Kidney glomerular epithelial cell (primary cell): ENCODE results near the gene TMC1.

Experiments
- DNase-seq: peaks from one replicate; lab custom pipeline; 2025; lab: John Stamatoyannopoulos, UW

TMC1 gene

DNA sequence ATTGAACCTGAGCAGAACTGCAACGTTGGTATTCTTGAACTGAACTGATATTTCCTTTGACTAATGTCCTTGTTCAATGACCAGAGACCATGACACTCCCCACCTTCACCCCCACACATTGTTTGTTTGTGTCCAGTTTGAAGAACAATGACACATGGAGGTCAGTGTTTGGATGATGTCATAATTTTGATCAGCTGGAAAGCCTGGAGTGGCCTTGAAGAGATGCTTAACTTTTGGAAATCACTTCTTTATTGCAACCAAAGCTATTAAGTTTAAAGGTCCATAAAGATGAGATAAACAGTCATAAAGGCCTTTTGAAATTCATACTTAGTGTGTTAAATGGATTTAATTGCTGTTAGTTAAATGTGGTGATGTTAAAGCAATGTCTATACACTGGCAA, 92.7 kb downstream of the TMC1 start:
- DNase-seq: no peak

DNA sequence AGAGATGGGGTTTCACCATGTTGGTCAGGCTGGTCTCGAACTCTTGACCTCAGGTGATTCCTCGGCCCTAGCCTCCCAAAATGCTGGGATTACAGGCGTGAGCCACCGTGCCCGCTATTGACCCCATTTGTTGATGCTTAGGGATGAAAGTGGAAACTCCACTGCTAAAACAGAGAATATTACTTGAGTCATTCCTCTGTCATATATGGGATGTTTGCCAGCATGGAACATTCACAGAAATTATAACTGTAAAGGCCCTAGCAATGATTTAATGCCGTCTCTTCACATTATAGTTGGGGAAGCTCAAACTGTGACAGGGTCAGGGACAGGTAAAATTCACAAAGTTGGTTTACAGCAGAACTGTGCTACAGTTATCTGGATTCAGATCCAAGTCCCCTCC, 94.5 kb downstream of the TMC1 start:
- DNase-seq: no peak

DNA sequence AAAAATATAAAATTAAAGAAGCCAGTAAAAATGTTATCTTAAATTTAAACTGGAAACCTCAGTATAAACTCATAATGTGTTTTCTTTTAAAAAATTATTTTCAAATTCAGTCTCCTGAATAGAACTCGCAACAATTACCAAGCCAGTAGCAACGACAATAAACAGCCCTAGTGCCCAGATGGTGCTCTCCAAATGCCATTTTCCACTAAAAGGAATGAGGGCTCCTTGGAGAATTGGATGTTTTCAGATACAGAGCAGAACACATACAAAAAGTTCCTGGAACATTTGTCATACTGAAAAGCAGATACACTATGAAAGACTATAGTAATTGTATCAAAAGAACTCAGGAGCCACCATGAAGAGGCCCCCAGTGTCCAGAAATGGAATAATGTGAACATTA, 97.4 kb downstream of the TMC1 start:
- DNase-seq: no peak

DNA sequence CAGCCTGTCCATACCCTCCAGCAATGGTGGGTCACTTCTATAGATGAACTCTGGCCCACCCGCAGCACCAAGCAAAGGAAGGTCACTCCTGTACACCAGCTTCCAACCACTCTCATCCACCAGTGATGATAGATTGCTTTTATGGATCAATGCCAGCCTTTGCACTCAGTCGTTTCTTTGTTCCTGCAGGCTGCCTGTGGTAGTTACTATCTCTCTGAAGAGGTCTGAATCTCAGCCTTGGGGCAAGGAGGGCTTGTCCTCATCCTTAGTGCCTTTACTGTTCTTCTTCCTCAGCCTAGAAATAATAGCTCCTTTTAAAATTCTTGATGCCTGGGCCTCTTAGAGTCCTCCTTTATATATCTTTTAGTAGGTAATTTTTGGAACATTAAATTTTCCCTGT, 100.8 kb downstream of the TMC1 start:
- DNase-seq: no peak

DNA sequence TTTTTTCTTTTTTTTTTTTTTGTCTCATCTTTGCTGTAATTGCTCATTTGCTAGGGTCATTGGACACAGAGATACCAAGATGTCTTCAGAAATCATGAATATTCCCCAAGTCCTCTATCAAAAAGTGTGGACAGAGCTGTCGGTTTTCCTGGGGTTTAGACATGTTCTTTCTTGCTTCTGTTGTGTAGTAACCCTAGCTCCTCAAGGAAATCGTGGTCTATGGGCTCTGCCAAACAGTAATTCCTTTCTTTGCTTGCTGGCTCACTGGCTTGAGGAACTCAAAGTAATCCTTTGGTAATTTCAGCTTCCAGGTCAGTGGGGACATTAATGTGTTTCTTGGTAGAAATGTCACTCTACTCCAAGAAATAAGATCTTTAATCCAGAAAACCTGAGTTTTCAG, 101.7 kb downstream of the TMC1 start:
- no peak for DNase-seq

DNA sequence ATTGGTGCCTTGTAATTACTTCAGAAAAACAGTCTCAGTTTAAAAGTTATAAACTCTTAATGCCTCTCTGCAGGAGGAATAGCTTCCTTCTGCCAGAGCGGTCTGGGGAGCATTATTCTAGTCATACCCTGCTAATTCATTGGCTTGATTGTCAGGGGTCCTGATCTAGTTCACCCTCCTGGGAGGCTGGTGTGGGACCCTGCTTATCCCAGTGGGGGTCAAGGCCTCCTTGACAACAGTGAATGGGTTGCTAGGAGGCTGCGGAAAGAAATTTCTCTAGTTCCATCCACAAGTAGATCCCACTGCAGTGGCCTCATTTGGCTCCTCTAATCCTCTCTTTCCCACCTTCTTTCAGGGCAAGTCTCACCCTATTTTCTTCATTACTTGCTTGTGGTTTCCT, 105.7 kb downstream of the TMC1 start:
- DNase-seq: no peak

DNA sequence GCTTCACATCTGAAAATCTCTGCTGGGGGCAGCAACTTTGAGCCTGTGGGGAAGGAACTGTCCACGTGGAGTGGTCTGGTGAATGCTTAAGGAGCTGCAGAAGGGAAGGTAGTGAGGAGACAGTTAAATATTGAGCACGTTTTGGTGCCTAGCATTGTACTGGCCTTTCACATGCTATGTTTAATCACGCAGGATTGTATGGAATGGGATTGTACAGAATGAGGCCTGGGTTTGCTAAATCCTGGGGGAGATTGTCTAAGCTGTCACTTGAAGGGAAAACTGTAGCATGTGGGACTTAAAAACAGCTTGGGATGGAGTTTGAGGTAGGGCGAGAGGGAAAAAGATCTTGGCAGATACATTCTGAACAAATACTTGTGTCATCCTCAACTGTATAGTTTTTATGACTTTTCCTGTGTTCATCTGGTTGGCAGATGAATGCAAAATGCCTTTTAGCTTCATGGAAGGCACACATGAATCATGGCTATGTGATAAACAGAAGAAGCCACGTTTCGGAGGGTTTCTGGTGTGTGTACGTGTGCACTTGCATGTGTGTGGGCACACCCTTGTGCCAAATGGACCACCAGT, 106.6 kb downstream of the TMC1 start:
- DNase-seq: no peak

DNA sequence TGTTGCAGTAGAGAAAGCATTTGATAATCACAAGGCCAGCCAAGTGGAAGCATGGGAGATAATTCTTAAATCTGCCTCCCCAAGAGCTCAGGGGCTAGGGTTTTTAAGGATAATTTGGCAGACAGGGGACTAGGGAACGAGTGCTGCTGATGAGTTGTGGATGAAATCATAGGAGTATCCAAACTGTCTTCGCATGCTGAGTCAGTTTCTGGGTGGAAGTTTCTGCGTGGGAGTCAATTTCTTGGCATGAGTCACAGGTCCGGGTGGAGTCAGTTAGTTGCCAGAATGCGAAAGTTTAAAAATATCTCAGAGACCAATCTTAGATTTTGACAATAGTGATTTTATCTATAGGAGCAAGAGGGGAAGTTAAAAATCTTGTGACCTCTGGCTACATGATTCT, 112.6 kb downstream of the TMC1 start:
- no peak for DNase-seq

DNA sequence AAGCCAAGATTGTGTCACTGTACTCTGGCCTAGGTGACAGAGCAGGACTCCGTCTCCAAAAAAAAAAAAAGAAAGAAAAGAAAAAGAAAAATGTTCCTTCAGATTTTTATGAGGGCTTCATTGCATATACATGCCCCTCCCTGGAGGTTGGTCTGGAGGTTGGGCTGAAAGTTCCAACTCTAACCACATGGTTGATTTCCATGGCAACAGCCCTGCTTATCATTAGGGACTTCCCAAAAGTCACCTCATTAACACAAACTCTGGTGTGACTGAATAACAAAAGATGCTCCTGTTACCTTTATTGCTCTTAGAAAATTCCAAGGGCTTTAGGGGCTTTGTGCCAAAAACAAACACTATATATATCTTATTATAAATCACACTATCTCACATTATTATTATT, 113.8 kb downstream of the TMC1 start:
- DNase-seq: no peak

DNA sequence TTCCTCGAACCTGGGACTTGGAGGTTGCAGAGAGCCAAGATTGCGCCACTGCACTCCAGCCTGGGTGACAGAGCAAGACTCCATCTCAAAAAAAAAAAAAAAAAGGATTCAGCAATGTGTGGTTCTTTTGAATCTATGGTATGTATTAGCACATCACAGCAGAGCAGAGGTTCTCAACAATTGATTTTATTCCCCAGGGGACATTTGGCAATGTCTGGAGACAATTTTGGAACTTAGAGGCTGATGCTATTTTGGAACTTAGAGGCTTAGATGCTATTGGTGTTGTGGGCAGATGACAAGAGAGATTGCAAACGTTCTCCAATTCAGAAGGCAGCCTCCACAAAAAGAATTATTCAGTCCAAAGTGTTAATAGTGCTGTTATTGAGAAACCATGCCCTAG, 115.2 kb downstream of the TMC1 start:
- no peak for DNase-seq

DNA sequence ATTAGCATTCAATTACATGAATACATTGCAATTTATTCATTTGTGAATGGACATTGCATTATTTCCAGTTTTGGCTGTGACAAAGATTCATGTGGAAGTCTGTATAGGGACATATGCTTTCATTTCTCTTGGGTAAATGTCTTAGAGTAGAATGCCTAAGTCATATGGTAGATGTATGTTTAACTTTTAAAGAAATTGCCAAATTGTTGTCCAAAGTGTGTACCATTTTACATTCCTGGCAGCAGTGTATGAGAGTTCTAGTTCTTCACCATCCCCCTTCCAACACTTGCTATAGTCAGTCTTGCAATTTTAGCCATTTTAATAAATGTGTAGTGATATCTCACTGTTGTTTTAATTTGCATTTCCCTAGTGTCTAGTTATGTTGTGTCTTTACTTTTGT, 122.2 kb downstream of the TMC1 start:
- no peak for DNase-seq

DNA sequence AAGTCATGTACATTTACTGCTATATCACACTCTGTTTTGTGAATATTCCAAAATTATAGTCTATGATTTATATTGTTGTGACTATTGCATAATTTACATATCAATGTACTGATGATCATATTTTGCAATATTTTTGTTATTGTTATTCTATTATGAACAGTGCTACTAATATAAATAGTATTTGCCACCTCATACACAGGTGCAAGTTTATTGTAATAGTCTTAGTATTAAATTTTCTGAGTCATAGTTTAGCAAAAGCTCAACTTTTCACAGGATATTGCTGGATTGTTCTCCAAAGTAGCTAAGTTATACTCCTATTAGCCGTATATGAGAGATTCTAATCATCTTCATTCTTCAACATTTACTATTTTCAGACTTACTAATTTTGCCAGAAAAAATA, 124.7 kb downstream of the TMC1 start:
- no peak for DNase-seq

DNA sequence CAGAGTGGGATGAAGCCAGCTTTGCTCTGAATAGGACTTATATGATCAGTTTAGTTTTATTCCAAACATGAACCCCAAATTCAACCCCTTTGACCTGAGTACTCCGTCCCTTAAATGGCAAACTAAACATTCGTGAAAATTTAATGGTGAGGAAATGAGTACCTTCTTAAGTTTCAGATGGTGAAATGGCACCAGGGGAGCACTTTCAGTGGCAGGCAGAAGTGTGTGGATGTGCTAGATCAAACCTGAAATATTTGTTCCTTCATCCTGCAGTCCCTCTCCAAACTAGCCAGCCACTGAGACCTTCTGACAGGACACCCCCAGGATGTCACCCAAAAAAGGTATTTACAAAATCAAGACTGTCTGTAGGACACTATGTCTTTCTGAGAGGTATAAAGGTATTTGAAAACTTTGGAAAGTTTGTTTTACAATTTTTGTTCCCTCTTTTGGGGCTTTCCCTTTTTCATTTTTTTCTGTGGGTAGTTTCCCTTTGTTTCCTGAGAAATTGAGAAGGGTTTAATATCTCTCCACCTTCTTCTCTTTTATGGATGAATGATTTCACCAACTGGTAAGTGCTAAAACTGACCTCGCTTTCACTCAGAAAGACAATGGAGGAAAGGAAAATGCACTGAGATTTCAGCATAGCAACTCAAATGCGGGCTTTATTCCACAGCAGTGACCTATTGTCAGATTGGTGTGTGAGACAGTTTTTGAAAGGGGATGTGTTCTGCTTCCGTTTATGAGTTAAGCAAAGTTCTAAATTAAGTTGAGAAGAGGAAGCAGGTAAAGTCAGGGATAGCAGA, 127.1 kb downstream of the TMC1 start:
- DNase-seq: no peak

DNA sequence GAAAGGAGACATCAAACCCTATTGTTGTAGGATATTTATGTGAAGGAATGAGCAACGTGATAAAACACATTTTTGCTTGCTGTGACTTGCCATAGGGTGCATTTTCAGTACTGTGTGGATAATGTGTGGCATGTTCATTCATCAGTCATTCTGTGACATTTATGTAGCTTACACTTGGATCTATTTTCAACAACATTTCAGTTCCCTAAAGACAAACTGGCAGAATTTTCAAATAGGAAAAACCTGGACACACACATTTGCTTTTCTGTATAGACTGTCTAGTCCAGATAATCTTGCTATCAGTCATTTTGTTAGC, 127.7 kb downstream of the TMC1 start:
- DNase-seq: no peak

DNA sequence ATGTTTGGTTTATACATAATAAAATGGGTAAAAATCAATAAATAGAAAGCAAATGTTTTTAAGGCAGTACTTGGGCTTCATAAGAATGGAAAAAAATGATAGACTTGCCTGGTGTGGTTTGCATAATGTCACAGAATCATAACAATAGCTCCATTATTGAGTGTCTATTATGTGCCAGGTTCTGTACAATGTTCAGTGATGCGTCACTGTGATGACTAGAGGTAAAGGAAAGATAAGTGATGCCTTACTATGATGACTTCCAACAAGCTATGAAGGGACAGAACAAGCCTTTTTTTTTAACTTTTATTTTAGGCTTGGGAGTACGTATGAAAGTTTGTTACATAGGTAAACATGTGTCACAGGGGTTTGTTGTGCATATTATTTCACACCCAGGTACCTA, 128.8 kb downstream of the TMC1 start:
- DNase-seq: no peak

DNA sequence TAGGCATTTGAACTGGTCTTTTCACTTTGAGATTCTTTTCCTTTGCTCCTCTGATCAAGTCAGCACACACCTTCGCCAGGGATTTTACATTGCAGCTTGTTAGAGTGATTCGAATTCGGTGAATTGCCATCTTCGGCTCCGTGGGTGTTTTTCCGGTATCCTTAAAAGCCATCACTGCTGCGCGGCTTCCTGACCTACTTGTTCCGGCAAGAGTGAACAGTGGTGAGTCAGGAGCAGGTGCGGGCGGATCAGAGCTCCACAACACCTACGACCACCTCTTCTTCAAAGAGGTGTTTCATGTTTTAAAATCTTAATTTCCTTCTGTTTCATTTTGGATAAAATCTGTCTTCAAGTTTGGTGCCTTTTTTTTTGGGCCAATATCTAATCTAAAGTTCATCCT, 134.6 kb downstream of the TMC1 start:
- no peak for DNase-seq

DNA sequence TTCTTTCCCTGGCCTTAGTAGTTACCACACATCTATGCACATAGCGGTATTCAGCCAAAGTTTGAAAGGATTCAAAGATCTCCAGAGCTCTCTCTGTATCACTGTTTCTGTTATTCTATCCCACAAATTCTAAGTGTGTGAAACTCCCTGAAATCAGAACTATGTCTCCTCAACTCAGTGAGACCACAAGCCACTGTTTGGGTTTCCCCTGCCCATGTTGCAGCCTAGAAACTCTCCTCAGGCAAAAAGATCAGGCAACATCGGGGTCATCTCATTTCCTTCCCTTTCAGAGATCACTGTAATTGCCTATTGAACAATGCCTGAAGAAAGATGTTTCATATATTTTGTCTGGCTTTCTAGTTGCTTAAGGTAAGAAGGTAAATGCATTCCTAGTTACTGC, 135.6 kb downstream of the TMC1 start:
- DNase-seq: no peak

DNA sequence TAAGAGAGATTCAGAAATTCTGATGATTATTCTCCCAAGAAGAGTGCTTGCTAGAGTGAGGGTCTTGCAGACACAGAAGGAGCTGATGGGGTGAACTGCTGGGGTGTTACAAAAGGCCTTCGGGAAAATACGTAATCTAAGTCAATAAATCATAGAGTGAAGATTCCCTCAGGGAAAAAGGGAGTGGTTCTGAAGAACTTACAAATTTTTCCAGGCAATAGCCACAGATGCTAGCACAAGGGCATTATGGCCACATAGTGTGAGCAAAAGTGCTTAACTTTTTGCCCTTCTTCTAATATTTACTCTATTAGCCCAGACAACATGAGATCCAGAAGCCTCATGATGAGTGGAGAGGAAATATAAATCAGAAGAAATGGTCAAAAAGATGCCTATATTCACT, 137.3 kb downstream of the TMC1 start:
- no peak for DNase-seq

DNA sequence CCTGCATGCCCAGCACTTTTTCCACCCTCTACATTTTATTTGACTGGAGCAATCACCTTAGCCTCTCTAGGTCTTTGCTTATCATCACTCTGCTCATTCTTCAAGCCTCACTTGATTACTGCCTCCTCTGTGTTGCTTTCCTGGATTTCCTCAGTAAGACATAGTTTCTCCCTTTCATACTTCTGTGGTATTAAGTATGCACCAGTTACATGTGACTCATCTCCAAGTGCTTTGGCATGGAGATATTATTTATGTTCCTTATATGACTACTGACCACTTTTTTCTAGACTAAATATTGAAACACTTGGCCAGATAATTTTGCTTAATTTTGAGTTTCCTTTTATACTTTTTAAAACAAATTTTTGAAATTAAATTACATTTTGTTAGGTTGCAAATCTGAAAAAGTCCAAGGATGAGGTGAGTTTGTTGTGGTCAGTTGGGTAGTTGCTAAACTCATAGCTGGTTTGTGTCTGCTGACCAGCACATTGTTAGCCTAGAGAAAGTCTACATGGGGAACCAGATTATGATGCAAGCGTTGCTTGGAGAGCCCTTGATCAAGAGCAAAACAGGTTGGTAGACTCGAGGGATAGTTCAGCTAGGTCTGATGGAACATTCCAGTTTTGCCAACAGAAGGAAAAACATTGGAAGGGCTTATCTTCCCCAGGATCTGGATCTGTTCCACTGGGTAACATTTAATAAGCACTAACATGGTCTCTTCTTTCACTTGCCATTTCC, 140.2 kb downstream of the TMC1 start:
- peak; percentile 14 for DNase-seq

DNA sequence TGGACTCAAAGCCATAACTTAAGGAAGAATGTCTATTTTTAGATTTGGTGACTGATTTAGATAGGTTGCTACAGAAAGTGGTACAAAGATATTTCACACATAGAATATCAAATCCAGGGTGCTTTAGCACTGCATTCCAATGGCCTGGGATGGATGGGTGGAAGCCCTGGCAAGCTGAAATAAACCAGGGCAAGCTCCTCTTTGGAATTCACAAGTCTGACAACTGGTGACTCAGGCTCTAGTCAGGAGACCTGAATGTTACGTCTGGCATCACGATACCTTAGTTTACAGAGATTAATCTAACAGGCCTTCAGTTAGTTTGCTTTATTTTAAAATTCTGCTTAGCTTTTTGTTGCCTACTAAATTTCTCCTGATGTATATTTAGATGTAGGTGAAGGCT, 144.0 kb downstream of the TMC1 start:
- peak; percentile 20 for DNase-seq

DNA sequence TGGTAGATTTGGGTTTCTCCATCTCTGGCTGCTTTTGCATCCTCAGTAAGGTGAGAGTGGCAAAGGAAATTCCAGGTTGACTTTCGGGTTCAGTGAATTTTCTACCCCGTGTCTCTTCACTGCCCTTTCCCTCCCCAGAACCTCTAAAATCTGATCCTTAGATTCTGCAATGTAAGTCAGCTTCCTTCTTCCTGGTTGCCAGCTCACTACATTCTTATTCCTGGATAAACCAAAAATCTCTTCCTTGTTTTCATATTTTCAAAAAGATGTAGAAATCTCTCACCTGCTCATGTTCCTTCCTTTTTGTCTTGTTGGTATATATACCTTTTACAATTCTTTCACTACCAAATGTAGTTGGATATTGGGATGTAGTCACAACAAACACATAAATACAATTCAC, 145.8 kb downstream of the TMC1 start:
- DNase-seq: no peak

DNA sequence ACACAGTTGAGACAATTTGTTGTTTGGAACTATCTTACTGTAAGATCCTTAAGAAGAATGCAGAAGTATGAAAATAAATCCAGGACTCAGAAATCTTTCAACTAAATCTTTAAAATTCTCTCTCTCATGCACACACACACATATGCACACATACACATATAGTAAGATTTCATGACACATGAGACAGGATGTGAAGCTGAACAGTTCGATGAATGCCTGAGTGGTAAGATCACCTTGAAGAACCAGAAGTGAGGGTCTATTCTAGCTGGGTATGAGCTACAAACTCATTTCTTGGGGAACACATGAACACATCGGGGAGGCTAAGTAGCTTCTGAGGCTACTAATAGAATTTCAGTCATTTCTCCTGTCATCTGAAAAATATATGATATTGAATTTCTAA, 153.6 kb downstream of the TMC1 start:
- DNase-seq: no peak

DNA sequence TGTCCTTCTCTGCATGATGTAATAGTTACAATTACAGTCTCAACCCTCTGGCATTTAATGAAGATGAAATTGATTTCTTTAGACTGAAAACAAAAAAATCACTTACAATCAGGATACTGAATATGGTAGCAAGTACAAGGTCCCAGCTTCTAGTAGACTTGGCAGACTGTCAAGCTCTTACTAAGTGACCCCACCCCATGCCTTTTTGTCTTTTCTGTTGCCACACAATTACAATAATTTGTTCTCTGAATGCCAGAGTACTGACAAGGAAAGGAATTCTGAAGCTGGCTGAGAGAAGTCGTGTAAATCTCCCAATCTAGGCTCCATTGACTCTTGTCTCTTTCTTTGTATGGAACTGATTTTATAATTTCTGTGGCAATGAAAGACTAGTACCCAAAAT, 154.2 kb downstream of the TMC1 start:
- DNase-seq: no peak
